H1 (cell line): Measurements from ENCODE around the gene WBP1. TPM values are rescaled to one million over a fixed set of nuclear protein-coding genes. Genes with fewer than 3 reads are reported as not detected.
A peak's percentile ranks its signal among the peaks of the same experiment; 100 is the strongest.

Source experiments
- BRCA1 ChIP-seq: IDR thresholded peaks from 2 replicates; pipeline ENCODE4 v1.6.1; 2012; ENCODE audit warnings: low read depth, low read length, improper control_type of control experiment
- CBX5 ChIP-seq: fragments of 300-800, 300-1000 bp; sonication (generic); IDR thresholded peaks from 2 replicates; pipeline ENCODE4 v1.7.1; 2016; ENCODE audit warnings: antibody characterized with exemption, low read length, low read depth
- CREB1 ChIP-seq: IDR thresholded peaks from 2 replicates; pipeline ENCODE4 v1.6.1; 2012; ENCODE audit warnings: inconsistent platforms
- EGR1 ChIP-seq: IDR thresholded peaks from 2 replicates; pipeline ENCODE4 v1.6.1; 2011; ENCODE audit warnings: low read depth, low read length, borderline replicate concordance
- EP300 ChIP-seq, 2 experiments: IDR thresholded peaks; 1 replicate in 1 of 2; 2 replicates in 1 of 2; pipeline ENCODE4 v1.6.1; 2011 to 2012; ENCODE audit warnings: low read depth in 2 of 2, low read length in 2 of 2, mild to moderate bottlenecking in 2 of 2, borderline replicate concordance in 1 of 2, inconsistent platforms in 1 of 2, moderate library complexity in 1 of 2
- NANOG ChIP-seq: IDR thresholded peaks from 2 replicates; pipeline ENCODE4 v1.6.1; 2011; ENCODE audit warnings: low read length, low read depth, mild to moderate bottlenecking, inconsistent platforms; ENCODE audit not compliant: insufficient read depth, poor library complexity, severe bottlenecking
- POLR2A ChIP-seq, 2 experiments: IDR thresholded peaks; 1 replicate in 1 of 2; 2 replicates in 1 of 2; pipeline ENCODE4 v1.6.1; 2011; ENCODE audit warnings: low read depth in 2 of 2, low read length in 2 of 2, mild to moderate bottlenecking in 2 of 2; ENCODE audit errors: control extremely low read depth in 1 of 2
- polyA plus RNA-seq, 7 experiments: library from polyadenylated mRNA; depleted of rRNA in 3 of 7; stranded (reverse) in 5 of 7; unstranded in 2 of 7; fragments of >200 nt in 5 of 7; fragments of 200-250 nt in 2 of 7; gene quantifications; 1 replicate in 5 of 7; 2 replicates in 1 of 7; 4 replicates in 1 of 7; pipeline versions ENCODE4 v1.2.1 to v1.2.3, GENCODE V29; 2011 to 2013; ENCODE audit warnings: missing spikeins in 2 of 7, mixed read lengths in 2 of 7
- total RNA-seq: library from RNA; stranded (reverse); fragmentation: NEBNext Ultra II Directional; extraction: Animal tissue kit (Norgen Biotek cat#: 25700); gene quantifications from 2 replicates; pipeline ENCODE4 v1.2.1, GENCODE V29; 2021
- TF ChIP-seq, protein P1 (sequence below): fragments of 300-600 bp; sonication (generic); IDR thresholded peaks from 2 replicates; pipeline ENCODE4 v1.7.1; 2012; ENCODE audit warnings: low read length, moderate library complexity, mild to moderate bottlenecking, inconsistent platforms; ENCODE audit not compliant: insufficient replicate concordance
- TF ChIP-seq, protein P2 (sequence below): IDR thresholded peaks from 2 replicates; pipeline ENCODE4 v1.6.1; 2012; ENCODE audit warnings: inconsistent platforms

The WBP1 gene
- total and polyA plus RNA-seq, 2 of the 8 experiments (the other 6 are each of a cell fraction or from before 2014, with no cell fraction given): 57.2 to 190 TPM

DNA sequence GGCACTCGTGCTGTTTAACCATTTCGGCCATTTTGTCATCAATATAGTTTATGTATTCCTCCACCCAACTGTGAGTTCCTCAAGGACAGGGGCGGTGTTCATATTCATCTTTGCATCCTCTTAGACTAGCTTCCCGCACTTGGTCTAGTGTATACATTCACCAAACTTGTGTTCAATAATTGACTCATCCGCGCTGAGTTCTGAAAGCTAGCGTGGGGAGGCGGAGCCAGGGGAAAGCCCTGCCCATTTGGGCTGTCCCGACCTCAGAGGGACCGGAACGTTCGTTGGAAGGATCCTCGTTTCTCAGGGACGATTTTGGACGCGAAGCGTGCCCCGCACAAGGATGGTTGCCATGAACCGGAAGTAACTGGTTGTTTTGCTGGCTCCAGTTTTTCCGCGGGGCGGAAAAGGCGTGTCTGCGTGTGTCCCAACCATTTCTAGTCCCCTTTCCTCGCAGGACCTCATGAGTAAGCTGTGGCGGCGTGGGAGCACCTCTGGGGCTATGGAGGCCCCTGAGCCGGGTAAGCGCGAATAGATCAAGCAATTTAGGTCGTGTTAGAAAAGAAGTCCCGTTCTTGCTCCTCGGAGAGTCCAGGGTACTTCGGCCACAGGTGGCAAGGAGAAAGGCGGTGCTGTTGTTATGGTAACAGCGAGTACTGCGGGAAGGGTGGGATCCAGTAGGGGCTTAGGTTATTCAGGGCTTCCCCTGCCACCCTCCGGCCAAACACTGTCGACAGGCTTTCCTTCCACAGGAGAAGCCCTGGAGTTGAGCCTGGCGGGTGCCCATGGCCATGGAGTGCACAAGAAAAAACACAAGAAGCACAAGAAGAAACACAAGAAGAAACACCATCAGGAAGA lies 3.4 kb upstream of the WBP1 start, which contains the start of gene INO80B (continued):
- TF ChIP-seq EGR1 (0 out of 2 replicates have a peak, but pooled peaks have one; percentile 24), NANOG (no peak), EP300 (IDR thresholded peaks at IDR 0.05; ENCODE audit: borderline replicate concordance in 1 of 2, low read depth in 2 of 2, low read length in 2 of 2) (peak in 1 of 2 experiments; percentile 77; a peak in 1 of 3 replicates), POLR2A (IDR thresholded peaks at IDR 0.05; ENCODE audit: control extremely low read depth in 1 of 2, low read depth in 2 of 2, low read length in 2 of 2) (peak in 1 of 2 experiments; percentile 75; a peak in 2 of 3 replicates), BRCA1 (no peak), CREB1 (peak; percentile 80), CBX5 (no peak)
- TF ChIP-seq, protein P1, sequence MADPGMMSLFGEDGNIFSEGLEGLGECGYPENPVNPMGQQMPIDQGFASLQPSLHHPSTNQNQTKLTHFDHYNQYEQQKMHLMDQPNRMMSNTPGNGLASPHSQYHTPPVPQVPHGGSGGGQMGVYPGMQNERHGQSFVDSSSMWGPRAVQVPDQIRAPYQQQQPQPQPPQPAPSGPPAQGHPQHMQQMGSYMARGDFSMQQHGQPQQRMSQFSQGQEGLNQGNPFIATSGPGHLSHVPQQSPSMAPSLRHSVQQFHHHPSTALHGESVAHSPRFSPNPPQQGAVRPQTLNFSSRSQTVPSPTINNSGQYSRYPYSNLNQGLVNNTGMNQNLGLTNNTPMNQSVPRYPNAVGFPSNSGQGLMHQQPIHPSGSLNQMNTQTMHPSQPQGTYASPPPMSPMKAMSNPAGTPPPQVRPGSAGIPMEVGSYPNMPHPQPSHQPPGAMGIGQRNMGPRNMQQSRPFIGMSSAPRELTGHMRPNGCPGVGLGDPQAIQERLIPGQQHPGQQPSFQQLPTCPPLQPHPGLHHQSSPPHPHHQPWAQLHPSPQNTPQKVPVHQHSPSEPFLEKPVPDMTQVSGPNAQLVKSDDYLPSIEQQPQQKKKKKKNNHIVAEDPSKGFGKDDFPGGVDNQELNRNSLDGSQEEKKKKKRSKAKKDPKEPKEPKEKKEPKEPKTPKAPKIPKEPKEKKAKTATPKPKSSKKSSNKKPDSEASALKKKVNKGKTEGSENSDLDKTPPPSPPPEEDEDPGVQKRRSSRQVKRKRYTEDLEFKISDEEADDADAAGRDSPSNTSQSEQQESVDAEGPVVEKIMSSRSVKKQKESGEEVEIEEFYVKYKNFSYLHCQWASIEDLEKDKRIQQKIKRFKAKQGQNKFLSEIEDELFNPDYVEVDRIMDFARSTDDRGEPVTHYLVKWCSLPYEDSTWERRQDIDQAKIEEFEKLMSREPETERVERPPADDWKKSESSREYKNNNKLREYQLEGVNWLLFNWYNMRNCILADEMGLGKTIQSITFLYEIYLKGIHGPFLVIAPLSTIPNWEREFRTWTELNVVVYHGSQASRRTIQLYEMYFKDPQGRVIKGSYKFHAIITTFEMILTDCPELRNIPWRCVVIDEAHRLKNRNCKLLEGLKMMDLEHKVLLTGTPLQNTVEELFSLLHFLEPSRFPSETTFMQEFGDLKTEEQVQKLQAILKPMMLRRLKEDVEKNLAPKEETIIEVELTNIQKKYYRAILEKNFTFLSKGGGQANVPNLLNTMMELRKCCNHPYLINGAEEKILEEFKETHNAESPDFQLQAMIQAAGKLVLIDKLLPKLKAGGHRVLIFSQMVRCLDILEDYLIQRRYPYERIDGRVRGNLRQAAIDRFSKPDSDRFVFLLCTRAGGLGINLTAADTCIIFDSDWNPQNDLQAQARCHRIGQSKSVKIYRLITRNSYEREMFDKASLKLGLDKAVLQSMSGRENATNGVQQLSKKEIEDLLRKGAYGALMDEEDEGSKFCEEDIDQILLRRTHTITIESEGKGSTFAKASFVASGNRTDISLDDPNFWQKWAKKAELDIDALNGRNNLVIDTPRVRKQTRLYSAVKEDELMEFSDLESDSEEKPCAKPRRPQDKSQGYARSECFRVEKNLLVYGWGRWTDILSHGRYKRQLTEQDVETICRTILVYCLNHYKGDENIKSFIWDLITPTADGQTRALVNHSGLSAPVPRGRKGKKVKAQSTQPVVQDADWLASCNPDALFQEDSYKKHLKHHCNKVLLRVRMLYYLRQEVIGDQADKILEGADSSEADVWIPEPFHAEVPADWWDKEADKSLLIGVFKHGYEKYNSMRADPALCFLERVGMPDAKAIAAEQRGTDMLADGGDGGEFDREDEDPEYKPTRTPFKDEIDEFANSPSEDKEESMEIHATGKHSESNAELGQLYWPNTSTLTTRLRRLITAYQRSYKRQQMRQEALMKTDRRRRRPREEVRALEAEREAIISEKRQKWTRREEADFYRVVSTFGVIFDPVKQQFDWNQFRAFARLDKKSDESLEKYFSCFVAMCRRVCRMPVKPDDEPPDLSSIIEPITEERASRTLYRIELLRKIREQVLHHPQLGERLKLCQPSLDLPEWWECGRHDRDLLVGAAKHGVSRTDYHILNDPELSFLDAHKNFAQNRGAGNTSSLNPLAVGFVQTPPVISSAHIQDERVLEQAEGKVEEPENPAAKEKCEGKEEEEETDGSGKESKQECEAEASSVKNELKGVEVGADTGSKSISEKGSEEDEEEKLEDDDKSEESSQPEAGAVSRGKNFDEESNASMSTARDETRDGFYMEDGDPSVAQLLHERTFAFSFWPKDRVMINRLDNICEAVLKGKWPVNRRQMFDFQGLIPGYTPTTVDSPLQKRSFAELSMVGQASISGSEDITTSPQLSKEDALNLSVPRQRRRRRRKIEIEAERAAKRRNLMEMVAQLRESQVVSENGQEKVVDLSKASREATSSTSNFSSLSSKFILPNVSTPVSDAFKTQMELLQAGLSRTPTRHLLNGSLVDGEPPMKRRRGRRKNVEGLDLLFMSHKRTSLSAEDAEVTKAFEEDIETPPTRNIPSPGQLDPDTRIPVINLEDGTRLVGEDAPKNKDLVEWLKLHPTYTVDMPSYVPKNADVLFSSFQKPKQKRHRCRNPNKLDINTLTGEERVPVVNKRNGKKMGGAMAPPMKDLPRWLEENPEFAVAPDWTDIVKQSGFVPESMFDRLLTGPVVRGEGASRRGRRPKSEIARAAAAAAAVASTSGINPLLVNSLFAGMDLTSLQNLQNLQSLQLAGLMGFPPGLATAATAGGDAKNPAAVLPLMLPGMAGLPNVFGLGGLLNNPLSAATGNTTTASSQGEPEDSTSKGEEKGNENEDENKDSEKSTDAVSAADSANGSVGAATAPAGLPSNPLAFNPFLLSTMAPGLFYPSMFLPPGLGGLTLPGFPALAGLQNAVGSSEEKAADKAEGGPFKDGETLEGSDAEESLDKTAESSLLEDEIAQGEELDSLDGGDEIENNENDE: no peak
- TF ChIP-seq, protein P2, sequence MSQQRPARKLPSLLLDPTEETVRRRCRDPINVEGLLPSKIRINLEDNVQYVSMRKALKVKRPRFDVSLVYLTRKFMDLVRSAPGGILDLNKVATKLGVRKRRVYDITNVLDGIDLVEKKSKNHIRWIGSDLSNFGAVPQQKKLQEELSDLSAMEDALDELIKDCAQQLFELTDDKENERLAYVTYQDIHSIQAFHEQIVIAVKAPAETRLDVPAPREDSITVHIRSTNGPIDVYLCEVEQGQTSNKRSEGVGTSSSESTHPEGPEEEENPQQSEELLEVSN: peak; percentile 26; the same call in 1 of the 2 replicates
